ENCODE measurements around the gene TBRG4.

The TBRG4 gene

GRCh38 chr7:45132708-45133320 lies 21.3 kb upstream of the TBRG4 start:
- ATAC-seq (ENCODE audit: low read depth) (no peak), DNase-seq (ENCODE audit: low spot score) (no peak)
- Histone ChIP-seq H3K4me1 (ENCODE audit: insufficient read depth, poor library complexity, severe bottlenecking) (no peaks in the 10 kb centered on the region), H3K36me3 (ENCODE audit: low read depth) (no peaks in the 10 kb centered on the region), H3K27ac (ENCODE audit: poor library complexity, severe bottlenecking) (no peak overlapping the region), H3K27me3 (ENCODE audit: insufficient read depth, poor library complexity, severe bottlenecking) (no peaks in the 10 kb centered on the region), H3K4me3 (ENCODE audit: severe bottlenecking) (no peak overlapping the region), H3K9me3 (ENCODE audit: severe bottlenecking) (no peaks in the 10 kb centered on the region)
- no peak for TF ChIP-seq CTCF (IDR thresholded peaks at IDR 0.05; ENCODE audit: poor library complexity, severe bottlenecking)

GRCh38 chr7:45131891-45132290 lies 20.4 kb upstream of the TBRG4 start:
- no peak for TF ChIP-seq CTCF (IDR thresholded peaks at IDR 0.05; ENCODE audit: poor library complexity, severe bottlenecking)

GRCh38 chr7:45130910-45131309 lies 19.4 kb upstream of the TBRG4 start:
- no peaks in the 10 kb centered on the region for H3K9me3 ChIP-seq (ENCODE audit: severe bottlenecking)

More at GRCh38 chr7:45131891-45132290, 20.4 kb upstream of the TBRG4 start:
- no peaks in the 10 kb centered on the region for H3K4me1 ChIP-seq (ENCODE audit: insufficient read depth, poor library complexity, severe bottlenecking)
- H3K27me3 ChIP-seq (ENCODE audit: insufficient read depth, poor library complexity, severe bottlenecking) = no peaks in the 10 kb centered on the region
- no peak overlapping the region for H3K4me3 ChIP-seq (ENCODE audit: severe bottlenecking)
- H3K27ac ChIP-seq (ENCODE audit: poor library complexity, severe bottlenecking) = no peak overlapping the region
- no peaks in the 10 kb centered on the region for H3K9me3 ChIP-seq (ENCODE audit: severe bottlenecking)
- DNase-seq (ENCODE audit: low spot score) (no peak), ATAC-seq (ENCODE audit: low read depth) (no peak)
- no peaks in the 10 kb centered on the region for H3K36me3 ChIP-seq (ENCODE audit: low read depth)

GRCh38 chr7:45129906-45130305 lies 18.4 kb upstream of the TBRG4 start:
- Histone ChIP-seq H3K36me3 (ENCODE audit: low read depth) (no peaks in the 10 kb centered on the region), H3K27me3 (ENCODE audit: insufficient read depth, poor library complexity, severe bottlenecking) (no peaks in the 10 kb centered on the region), H3K9me3 (ENCODE audit: severe bottlenecking) (no peaks in the 10 kb centered on the region), H3K4me3 (ENCODE audit: severe bottlenecking) (no peak overlapping the region), H3K27ac (ENCODE audit: poor library complexity, severe bottlenecking) (no peak overlapping the region), H3K4me1 (ENCODE audit: insufficient read depth, poor library complexity, severe bottlenecking) (no peaks in the 10 kb centered on the region)
- ATAC-seq (ENCODE audit: low read depth) = no peak
- DNase-seq (ENCODE audit: low spot score) = no peak
- no peak for TF ChIP-seq CTCF (IDR thresholded peaks at IDR 0.05; ENCODE audit: poor library complexity, severe bottlenecking)

More at GRCh38 chr7:45130910-45131309, 19.4 kb upstream of the TBRG4 start:
- ATAC-seq (ENCODE audit: low read depth) (no peak), DNase-seq (ENCODE audit: low spot score) (no peak)
- Histone ChIP-seq H3K4me1 (ENCODE audit: insufficient read depth, poor library complexity, severe bottlenecking) (no peaks in the 10 kb centered on the region), H3K4me3 (ENCODE audit: severe bottlenecking) (no peak overlapping the region), H3K27ac (ENCODE audit: poor library complexity, severe bottlenecking) (no peak overlapping the region), H3K27me3 (ENCODE audit: insufficient read depth, poor library complexity, severe bottlenecking) (no peaks in the 10 kb centered on the region), H3K36me3 (ENCODE audit: low read depth) (no peaks in the 10 kb centered on the region)
- TF ChIP-seq CTCF (IDR thresholded peaks at IDR 0.05; ENCODE audit: poor library complexity, severe bottlenecking) = no peak

- TF ChIP-seq CTCF (IDR thresholded peaks at IDR 0.05; ENCODE audit: poor library complexity, severe bottlenecking) = no peak
- Histone ChIP-seq H3K36me3 (ENCODE audit: low read depth) (no peaks in the 10 kb centered on the region), H3K27me3 (ENCODE audit: insufficient read depth, poor library complexity, severe bottlenecking) (no peaks in the 10 kb centered on the region), H3K9me3 (ENCODE audit: severe bottlenecking) (no peaks in the 10 kb centered on the region), H3K4me1 (ENCODE audit: insufficient read depth, poor library complexity, severe bottlenecking) (no peaks in the 10 kb centered on the region), H3K27ac (ENCODE audit: poor library complexity, severe bottlenecking) (no peak overlapping the region), H3K4me3 (ENCODE audit: severe bottlenecking) (no peak overlapping the region)
- DNase-seq (ENCODE audit: low spot score) (no peak), ATAC-seq (ENCODE audit: low read depth) (peak; percentile 14; the same call in 1 of the 3 replicates)
Measured at GRCh38 chr7:45129181-45129800, 17.8 kb upstream of the TBRG4 start.

Data from RWPE2 (cell line).